Raji (cell line): ENCODE data around the gene CDHR1.

Source experiments
- POLR2A ChIP-seq: IDR thresholded peaks from 2 replicates; pipeline ENCODE4 v1.6.1; 2011; ENCODE audit warnings: low read depth, low read length, control low read depth; ENCODE audit not compliant: insufficient read depth

Gene CDHR1

GRCh38 chr10:84212014-84212413, 17.7 kb downstream of the CDHR1 start:
- TF ChIP-seq POLR2A: no peak

DNA sequence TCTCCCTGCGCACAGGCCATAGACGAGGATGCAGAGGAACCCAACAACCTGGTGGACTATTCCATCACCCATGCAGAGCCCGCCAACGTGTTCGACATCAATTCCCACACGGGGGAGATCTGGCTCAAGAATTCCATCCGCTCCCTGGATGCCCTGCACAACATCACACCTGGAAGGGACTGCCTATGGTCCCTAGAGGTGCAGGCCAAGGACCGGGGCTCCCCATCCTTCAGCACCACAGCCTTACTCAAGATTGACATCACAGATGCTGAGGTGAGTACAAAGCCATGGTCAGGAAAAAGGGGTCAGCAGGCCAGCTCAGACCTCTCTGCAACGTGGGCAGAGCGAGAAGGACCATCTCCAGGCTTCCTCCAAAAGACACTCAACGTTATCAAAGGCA, 18.7 kb downstream of the CDHR1 start:
- TF ChIP-seq POLR2A: no peak

DNA sequence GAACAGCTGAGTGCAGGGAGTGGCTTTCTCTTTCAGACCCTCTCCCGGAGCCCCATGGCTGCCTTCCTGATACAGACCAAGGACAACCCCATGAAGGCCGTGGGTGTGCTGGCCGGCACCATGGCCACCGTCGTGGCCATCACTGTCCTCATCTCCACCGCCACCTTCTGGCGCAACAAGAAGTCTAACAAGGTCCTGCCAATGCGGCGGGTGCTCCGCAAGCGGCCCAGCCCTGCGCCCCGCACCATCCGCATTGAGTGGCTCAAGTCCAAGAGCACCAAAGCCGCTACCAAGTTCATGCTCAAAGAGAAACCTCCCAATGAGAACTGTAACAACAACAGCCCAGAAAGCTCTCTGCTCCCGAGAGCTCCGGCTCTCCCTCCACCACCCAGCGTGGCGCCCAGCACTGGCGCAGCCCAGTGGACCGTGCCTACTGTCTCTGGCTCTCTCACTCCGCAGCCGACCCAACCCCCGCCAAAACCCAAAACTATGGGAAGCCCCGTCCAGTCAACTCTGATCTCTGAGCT, 19.8 kb downstream of the CDHR1 start:
- TF ChIP-seq POLR2A: no peak

DNA sequence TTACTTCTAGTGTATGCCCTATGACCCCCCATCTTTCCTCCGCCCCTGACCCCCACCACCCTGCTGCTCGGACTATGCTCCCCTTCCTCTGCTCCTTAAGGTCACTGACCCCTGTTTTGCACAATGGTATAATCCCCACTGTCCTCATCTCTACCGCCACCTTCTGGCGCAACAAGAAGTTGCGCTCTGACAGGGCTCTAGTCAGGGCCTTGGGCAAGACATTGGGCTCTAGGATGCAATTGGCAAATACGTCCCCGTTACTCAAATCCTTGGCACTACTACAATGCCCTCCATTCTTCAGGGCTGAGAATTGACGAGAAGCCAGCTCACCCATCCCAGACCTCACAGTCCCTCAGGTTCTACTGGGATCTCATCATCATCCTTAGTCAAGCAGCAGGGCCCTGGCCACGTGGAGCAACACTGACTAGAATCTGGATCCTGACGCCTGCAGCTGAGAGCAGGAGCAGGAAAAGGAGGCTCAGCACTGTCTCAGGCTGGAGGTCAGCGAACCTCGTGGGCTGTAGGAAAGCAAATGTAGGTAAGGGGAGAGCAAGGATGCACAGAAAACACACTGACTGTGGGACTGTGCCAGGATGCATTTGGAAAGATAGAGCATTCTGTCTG, 20.4 kb downstream of the CDHR1 start:
- TF ChIP-seq POLR2A: no peak

DNA sequence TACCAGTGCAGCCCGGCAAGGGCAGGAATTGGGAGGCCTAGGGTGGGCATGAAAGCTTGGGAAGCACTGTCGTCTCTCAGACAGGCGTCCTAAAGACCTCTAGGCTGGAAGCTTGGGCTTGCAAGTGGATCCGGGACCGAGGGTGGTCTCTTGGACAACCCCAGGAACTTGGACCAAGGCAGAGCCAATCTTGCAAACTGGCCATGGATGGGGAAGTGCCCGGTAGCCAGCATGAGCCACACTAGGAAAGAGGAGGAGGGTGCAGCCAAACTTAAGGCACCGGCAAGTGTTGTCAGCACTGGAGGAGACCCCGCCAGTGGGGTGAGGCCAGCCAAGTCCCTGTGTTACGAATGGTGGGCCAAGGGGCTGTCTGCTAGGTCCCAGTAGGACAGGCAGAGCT, 22.5 kb downstream of the CDHR1 start:
- TF ChIP-seq POLR2A: no peak

- no peak for TF ChIP-seq POLR2A
These were observed 23.4 kb downstream of the CDHR1 start for GRCh38 chr10:84217746-84218145.

DNA sequence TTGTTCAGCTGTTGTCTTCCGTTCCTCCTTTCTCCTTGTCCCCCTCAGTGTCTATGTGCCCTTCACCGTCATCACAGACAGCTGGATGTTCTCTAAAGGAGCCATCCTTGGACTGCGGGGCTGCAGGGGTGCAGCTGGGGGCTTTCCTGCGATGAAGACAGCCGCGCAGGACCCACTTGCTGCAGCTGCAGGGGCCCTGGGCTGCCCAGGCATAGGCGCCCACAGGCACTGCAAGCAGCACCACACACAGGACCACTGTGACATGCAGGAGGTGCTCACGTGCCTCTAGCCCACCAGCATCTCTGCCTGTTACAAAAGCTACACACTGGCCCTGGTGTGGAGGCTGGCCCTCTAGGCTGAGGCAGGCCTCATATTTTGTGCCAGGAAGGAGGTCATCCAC, 27.6 kb downstream of the CDHR1 start:
- TF ChIP-seq POLR2A: no peak

DNA sequence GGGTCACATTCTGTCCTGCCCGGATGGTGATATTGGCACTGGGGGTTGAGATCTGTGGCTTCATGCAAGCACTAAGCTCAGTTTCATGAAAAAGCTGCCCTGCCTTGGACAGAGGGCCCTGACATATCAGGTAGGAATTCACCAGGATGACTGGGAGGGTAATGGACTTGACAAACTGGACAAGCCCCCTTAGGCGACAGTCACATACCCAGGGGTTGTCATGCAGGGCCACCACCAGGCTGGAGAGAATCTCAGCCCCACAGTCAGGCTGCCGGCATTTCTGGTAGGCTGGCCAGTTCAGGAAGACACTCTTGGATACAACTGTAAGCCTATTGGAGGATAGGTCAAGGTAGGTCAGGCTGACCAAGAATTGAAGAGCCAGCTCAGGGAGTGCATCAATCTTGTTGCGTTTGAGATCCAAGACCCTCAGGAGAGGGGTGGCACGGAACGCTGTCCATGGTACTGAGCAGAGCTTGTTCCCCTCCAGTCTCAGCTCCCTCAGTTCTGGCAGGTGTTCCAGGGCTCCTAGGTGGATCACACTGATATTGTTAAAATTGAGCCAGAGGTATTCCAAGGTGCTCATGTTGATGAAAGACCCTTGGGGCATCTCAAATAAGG, 30.2 kb downstream of the CDHR1 start:
- TF ChIP-seq POLR2A: no peak

GRCh38 chr10:84225427-84226173, 31.3 kb downstream of the CDHR1 start, which contains the start of gene LRIT2:
TSS of gene LRIT2 (minus strand) at chr10:84225544. CDS start at chr10:84225520, 24 bp downstream.
- TF ChIP-seq POLR2A: no peak

DNA sequence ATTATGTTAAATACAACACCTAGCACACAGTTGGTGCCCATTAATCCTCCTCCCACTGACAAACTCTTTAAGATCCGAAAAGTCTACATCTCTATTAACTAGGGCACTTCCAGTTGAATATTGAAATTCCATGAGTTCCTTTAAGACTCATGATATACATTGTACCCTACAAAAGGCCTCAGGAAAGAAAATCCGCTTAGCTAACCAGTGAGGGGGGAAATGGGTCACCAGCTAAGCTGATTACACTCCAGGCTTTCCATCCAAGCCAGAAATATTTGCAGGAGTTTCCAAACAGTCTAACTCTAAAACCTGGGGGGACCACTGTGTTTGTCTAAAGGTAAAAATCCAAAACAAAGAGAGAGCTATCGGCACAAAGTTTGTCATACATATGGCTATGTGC, 32.3 kb downstream of the CDHR1 start:
- no peak for TF ChIP-seq POLR2A

- TF ChIP-seq POLR2A: no peak
These were observed 33.5 kb downstream of the CDHR1 start for GRCh38 chr10:84227810-84228209.

GRCh38 chr10:84230359-84230758, 36.0 kb downstream of the CDHR1 start:
- TF ChIP-seq POLR2A: no peak

DNA sequence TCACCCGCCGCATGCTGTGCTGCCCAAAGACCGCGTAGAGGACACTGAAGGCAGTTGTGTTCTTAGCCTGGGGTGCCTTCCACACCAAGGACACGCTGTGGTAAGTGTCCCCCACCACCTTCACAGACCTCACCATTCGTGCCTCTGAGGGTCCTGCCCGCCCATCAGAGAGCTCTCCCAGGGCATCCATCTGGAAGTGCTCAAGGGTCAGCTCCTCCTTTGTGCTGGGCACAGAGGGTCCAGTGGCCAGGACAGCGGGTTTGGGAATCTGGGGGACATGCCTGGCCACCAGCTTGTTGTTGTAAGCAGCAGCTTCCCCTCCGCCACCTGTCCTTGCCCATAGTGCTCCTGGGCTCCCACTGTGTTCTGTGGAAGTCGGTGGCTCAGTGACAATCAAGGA, 38.0 kb downstream of the CDHR1 start:
- TF ChIP-seq POLR2A: no peak

DNA sequence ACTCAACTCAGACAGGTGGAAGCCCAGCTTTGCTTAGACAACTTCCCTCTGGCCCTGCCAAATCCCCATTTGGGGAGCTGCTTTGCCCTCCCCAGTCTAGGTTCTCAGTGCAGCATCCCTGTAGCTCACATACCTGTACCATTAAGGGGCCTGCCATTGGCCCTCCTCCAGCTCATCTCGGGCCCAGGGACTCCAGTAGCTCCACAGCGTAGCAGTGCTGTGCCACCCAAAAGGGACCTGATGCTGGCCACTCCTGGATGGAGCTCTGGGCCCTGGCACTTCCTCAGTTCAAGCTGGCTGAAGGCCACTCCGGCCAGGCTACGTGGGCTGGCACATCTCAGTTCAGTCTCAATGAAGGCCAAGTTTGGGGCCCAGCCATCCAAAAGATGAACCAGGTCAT, 39.6 kb downstream of the CDHR1 start:
- no peak for TF ChIP-seq POLR2A

GRCh38 chr10:84234479-84234878, 40.1 kb downstream of the CDHR1 start:
- no peak for TF ChIP-seq POLR2A

- no peak for TF ChIP-seq POLR2A
These were observed 40.8 kb downstream of the CDHR1 start for GRCh38 chr10:84235096-84235495.

DNA sequence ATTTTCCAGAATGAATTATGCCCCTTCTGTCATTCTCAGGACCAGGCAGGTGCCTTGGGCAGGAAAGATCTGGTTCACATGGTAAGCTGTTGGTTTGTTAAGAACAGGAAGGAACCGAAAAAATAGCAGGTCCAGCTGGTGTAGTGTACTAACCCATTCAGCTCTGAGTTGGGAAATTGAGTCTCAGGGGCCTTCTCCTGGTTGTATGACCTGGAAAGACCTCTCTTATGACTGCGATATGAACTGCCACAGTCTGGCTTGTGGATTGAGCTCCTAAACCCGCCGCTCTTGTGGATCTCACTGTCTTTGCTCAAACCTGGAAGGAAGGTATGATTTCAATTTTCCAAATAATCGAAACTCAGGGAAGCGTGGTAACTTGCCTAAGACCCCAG, 42.5 kb downstream of the CDHR1 start:
- TF ChIP-seq POLR2A: no peak
